ENCODE data around the gene CNST. TPM values are rescaled to one million over a fixed set of nuclear protein-coding genes. Genes with fewer than 3 reads are reported as not detected.

CNST gene
- total and polyA plus RNA-seq, 9 of the 15 experiments (the other 6 are each of a cell fraction or from before 2014, with no cell fraction given): 17.0 to 55.3 (median 30.8) TPM

GRCh38 chr1:246591958-246592357, 25.7 kb downstream of the CNST start:
- FAIRE-seq (no peak), DNase-seq (ENCODE audit: extremely low read depth in 1 of 4, low spot score in 3 of 4) (no peak), ATAC-seq (no peak)
- H3K27me3 ChIP-seq (ENCODE audit: control insufficient read depth in 2 of 2, insufficient read depth in 2 of 2, low read length in 2 of 2): no peaks in the 10 kb centered on the region
- H3K27ac ChIP-seq (ENCODE audit: extremely low read depth, low read depth, low read length): no peak overlapping the region
- H3K9me3 ChIP-seq (replicated peaks; ENCODE audit: control insufficient read depth, insufficient read depth, low read depth, low read length): 0 out of 2 replicates have a peak, but pooled peaks cover 2% of the 10 kb centered on the region
- TF ChIP-seq NR2F6 (CRISPR knock-in tag; IDR thresholded peaks at IDR 0.05) (no peak), HES1 (IDR thresholded peaks at IDR 0.05; ENCODE audit: low read depth) (no peak), TFAM (CRISPR knock-in tag; conservative IDR thresholded peaks at IDR 0.05) (no peak), CCNT2 (IDR thresholded peaks at IDR 0.05; ENCODE audit: borderline replicate concordance, extremely low read depth, insufficient read length, low read depth, low read length) (no peak), HOXB6 (CRISPR knock-in tag; IDR thresholded peaks at IDR 0.05; ENCODE audit: borderline replicate concordance) (no peak)
- no peaks in the 10 kb centered on the region for H3K9me1 ChIP-seq (ENCODE audit: control insufficient read depth, insufficient read depth, low read length)
- in situ Hi-C loops (cut with MboI) (no loop called here), intact Hi-C loops (cut with micrococcal nuclease) (no loop called here)
- H4K20me1 ChIP-seq (replicated peaks; ENCODE audit: control insufficient read depth, insufficient read depth, low read length): no peaks in the 10 kb centered on the region
- H2AFZ ChIP-seq (ENCODE audit: low read depth, low read length): no peak overlapping the region
- peaks cover 85% of the 10 kb centered on the region for H3K79me2 ChIP-seq (ENCODE audit: control insufficient read depth, insufficient read depth, low read length)
- peaks cover 0 to 7% of the 10 kb centered on the region in 2 experiments; a peak in 2 of 5 replicates for H3K4me1 ChIP-seq (replicated peaks in 1 of 2; ENCODE audit: control insufficient read depth in 2 of 2, insufficient read depth in 2 of 2, low read length in 2 of 2)
- BruUV-seq (replicated peaks): no TSS peak
- ChIA-PET POLR2A (interaction anchor here (0.7 kb wide), 1 partner anchor 19 kb away, joined by 3 read pairs; no protein-coding TSS in a partner anchor), CTCF (ENCODE audit: low intra/inter-chr PET ratio) (no interaction called here)
- WGBS (ENCODE audit: insufficient coverage, low coverage, missing lambda C conversion rate): 91% methylated on average over 13 of the region's 13 CpGs
- no peak overlapping the region for H3K9ac ChIP-seq (ENCODE audit: insufficient read depth in 1 of 2, low read depth in 2 of 2, low read length in 2 of 2)
- no peak overlapping the region for H3K4me3 ChIP-seq
- H3K4me2 ChIP-seq (ENCODE audit: insufficient read depth, low read length): no peak overlapping the region
- H3K36me3 ChIP-seq (ENCODE audit: control insufficient read depth, insufficient read depth, low read length): peaks cover 58% of the 10 kb centered on the region

GRCh38 chr1:246592695-246593094, 26.4 kb downstream of the CNST start:
- FAIRE-seq (no peak), DNase-seq (ENCODE audit: extremely low read depth in 1 of 4, low spot score in 3 of 4) (no peak), ATAC-seq (no peak)
- Histone ChIP-seq H3K4me1 (replicated peaks in 1 of 2; ENCODE audit: control insufficient read depth in 2 of 2, insufficient read depth in 2 of 2, low read length in 2 of 2) (peaks cover 0 to 5% of the 10 kb centered on the region in 2 experiments; a peak in 2 of 5 replicates), H3K9me1 (ENCODE audit: control insufficient read depth, insufficient read depth, low read length) (no peaks in the 10 kb centered on the region), H4K20me1 (replicated peaks; ENCODE audit: control insufficient read depth, insufficient read depth, low read length) (no peaks in the 10 kb centered on the region), H3K79me2 (ENCODE audit: control insufficient read depth, insufficient read depth, low read length) (peaks cover 85% of the 10 kb centered on the region), H3K9ac (ENCODE audit: insufficient read depth in 1 of 2, low read depth in 2 of 2, low read length in 2 of 2) (no peak overlapping the region), H3K27me3 (ENCODE audit: control insufficient read depth in 2 of 2, insufficient read depth in 2 of 2, low read length in 2 of 2) (no peaks in the 10 kb centered on the region), H3K4me2 (ENCODE audit: insufficient read depth, low read length) (no peak overlapping the region), H3K9me3 (replicated peaks; ENCODE audit: control insufficient read depth, insufficient read depth, low read depth, low read length) (0 out of 2 replicates have a peak, but pooled peaks cover 2% of the 10 kb centered on the region), H2AFZ (ENCODE audit: low read depth, low read length) (no peak overlapping the region), H3K4me3 (no peak overlapping the region), H3K36me3 (ENCODE audit: control insufficient read depth, insufficient read depth, low read length) (peaks cover 65% of the 10 kb centered on the region), H3K27ac (ENCODE audit: extremely low read depth, low read depth, low read length) (no peak overlapping the region)
- POLR2A ChIA-PET: interaction anchor here (1.9 kb wide), 1 partner anchor 13 kb away, joined by 5 read pairs; no protein-coding TSS in a partner anchor
- BruUV-seq (replicated peaks): TSS peak; percentile 19
- intact Hi-C loops (cut with micrococcal nuclease) (no loop called here), in situ Hi-C loops (cut with MboI) (no loop called here)
- CTCF ChIA-PET (ENCODE audit: low intra/inter-chr PET ratio): no interaction called here
- TF ChIP-seq FOXP4 (CRISPR knock-in tag; IDR thresholded peaks at IDR 0.05; ENCODE audit: borderline replicate concordance) (no peak), BMI1 (IDR thresholded peaks at IDR 0.05; ENCODE audit: low read length) (no peak), GTF2F1 (IDR thresholded peaks at IDR 0.05; ENCODE audit: low read depth, low read length) (no peak), CBX8 (IDR thresholded peaks at IDR 0.05; ENCODE audit: borderline replicate concordance, extremely low read depth, low read depth, low read length, poor library complexity, severe bottlenecking) (no peak), SRF (CRISPR knock-in tag; IDR thresholded peaks at IDR 0.05) (no peak), RBM34 (IDR thresholded peaks at IDR 0.05; ENCODE audit: borderline replicate concordance, insufficient read depth, low read length) (no peak), ZNF316 (IDR thresholded peaks at IDR 0.05) (no peak), ELF1 (tag; IDR thresholded peaks at IDR 0.05) (no peak), HES1 (IDR thresholded peaks at IDR 0.05; ENCODE audit: low read depth) (no peak)

Measured in K562 (cell line).